ENCODE data around the gene SETD1B.

GRCh38 chr12:121826318-121827150 lies 22.7 kb downstream of the SETD1B start:
- TF ChIP-seq CTCF (IDR thresholded peaks at IDR 0.05) (no peak), POLR2A (IDR thresholded peaks at IDR 0.05) (no peak)
